ENCODE results near the gene MAP4K4. TPM values are rescaled to one million over a fixed set of nuclear protein-coding genes. Genes with fewer than 3 reads are reported as not detected.

MAP4K4 gene
- total and polyA plus RNA-seq, 2 of the 13 experiments (the other 11 are each of a cell fraction or from before 2014, with no cell fraction given), result 105 to 264 TPM

DNA sequence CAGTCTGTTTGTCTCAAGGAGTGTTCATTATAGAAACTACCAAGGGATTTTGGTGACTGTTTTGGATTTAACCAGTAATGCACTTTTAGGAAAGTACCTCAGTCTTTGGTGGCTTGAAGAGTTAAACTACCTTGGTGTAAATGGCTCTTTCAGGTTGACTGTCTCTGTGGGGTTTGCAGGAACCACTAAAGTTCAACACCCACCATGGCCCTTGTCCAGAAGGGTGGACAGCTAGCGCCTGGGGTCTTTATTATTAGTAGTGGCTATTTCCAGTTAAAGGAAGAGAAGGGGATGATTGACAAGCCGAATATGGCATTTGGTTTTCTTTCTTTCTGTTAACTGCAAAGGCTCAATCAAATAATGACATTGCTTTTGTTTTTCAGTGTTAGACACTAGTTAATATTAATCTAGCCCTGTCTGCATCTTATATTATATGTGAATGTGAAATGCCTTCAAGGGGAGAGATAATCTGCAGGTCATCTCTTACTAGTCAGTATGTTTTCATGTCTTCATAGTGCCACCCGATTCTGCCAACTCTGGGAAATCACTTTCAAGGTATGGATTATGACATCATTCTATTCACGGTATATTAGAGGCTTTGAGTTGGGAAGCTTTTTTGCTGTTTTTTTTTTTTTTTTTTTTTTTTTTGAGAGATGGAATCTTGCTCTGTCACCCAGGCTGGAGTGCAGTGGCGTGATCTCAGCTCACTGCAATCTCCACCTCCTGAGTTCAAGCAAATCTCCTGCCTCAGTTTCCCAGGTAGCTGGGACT lies 56.4 kb downstream of the MAP4K4 start:
- ChIA-PET CTCF (ENCODE audit: low intra/inter-chr PET ratio, low total read pairs) (no interaction called here), POLR2A (interaction anchor here (1.1 to 1.4 kb wide), 2 partner anchors 8 to 13 kb away, joined by 3 to 4 read pairs; no protein-coding TSS in a partner anchor)
- H3K4me2 ChIP-seq (ENCODE audit: low read depth, low read length), result 0 out of 2 replicates have a peak overlapping the region, but pooled peaks have one; percentile 58
- TF ChIP-seq RARA (CRISPR knock-in tag; IDR thresholded peaks at IDR 0.05) (no peak), ATF7 (IDR thresholded peaks at IDR 0.05) (peak; percentile 93), ATF7 (CRISPR knock-in tag; IDR thresholded peaks at IDR 0.05) (no peak), RBM22 (optimal IDR thresholded peaks at IDR 0.05; ENCODE audit: low read length) (no peak), NFE2 (CRISPR knock-in tag; IDR thresholded peaks at IDR 0.05) (no peak), MYC (CRISPR knock-in tag; IDR thresholded peaks at IDR 0.05; ENCODE audit: borderline replicate concordance) (no peak), CREB1 (IDR thresholded peaks at IDR 0.05) (0 out of 2 replicates have a peak, but pooled peaks have one; percentile 24), CREB1 (CRISPR knock-in tag; IDR thresholded peaks at IDR 0.05) (no peak), ZNF460 (CRISPR knock-in tag; IDR thresholded peaks at IDR 0.05; ENCODE audit: borderline replicate concordance) (no peak)
- WGBS (ENCODE audit: low lambda C conversion rate), result 86% methylated on average over 5 of the region's 5 CpGs
- H3K9me3 ChIP-seq (ENCODE audit: low read length), result no peaks in the 10 kb centered on the region
- FAIRE-seq (no peak), DNase-seq (ENCODE audit: low spot score) (no peak), ATAC-seq (no peak)
- intact Hi-C loops (cut with micrococcal nuclease; ENCODE audit: unreplicated experiment), result no loop called here
- peak overlapping the region; percentile 30 for H3K27ac ChIP-seq (ENCODE audit: extremely low read length, insufficient read depth, low read length)
- H3K4me3 ChIP-seq (replicated peaks in 1 of 3; ENCODE audit: insufficient read depth in 1 of 3, low read depth in 2 of 3, low read length in 3 of 3), result no peak overlapping the region
- in situ Hi-C loops (cut with HindIII; ENCODE audit: extremely low pct_ligation_motif_present, low pct_unique_long_range_greater_than_20kb), result no loop called here
- no peak overlapping the region for H3K9ac ChIP-seq (ENCODE audit: insufficient read depth, low read depth, low read length)
- H3K27me3 ChIP-seq (ENCODE audit: control insufficient read depth in 1 of 2, insufficient read depth in 2 of 2, low read length in 2 of 2), result no peaks in the 10 kb centered on the region
- H3K36me3 ChIP-seq (replicated peaks in 1 of 2; ENCODE audit: control insufficient read depth in 1 of 2, insufficient read depth in 2 of 2, low read length in 2 of 2), result peaks cover 0 to 3% of the 10 kb centered on the region in 2 experiments; a peak in 1 of 5 replicates
- H2AFZ ChIP-seq (ENCODE audit: low read length), result no peak overlapping the region
- peaks cover 85% of the 10 kb centered on the region for H3K4me1 ChIP-seq (ENCODE audit: insufficient read depth, low read length)
- BruUV-seq (replicated peaks), result no TSS peak
- peaks cover 59% of the 10 kb centered on the region for H4K20me1 ChIP-seq (ENCODE audit: insufficient read depth, low read length)
- H3K79me2 ChIP-seq (ENCODE audit: insufficient read depth, low read length), result peaks cover 81% of the 10 kb centered on the region

DNA sequence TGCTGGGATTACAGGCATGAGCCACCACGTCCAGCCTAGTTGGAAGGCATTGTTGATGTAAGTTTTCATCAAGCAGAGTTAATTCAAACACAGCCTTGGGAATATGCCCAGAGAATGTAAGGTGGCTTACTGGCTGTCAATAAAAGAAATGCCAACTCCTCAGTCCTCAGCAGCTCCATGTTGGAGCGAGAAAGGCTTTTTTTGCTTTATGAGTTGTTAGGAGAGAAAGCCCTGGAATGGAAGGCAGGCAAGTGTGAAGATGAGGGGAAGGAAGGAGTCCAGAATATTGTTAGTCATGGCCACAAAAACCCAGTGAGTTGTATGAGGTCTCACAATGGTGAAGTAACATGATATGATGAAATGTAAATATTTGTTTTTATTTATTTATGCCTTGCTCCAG lies 57.1 kb downstream of the MAP4K4 start:
- DNase-seq (ENCODE audit: low spot score), result no peak
- no peak for TF ChIP-seq ZMYM3 (CRISPR knock-in tag; IDR thresholded peaks at IDR 0.05)
- 0 out of 2 replicates have a peak, but pooled peaks have one; percentile 37 for TF ChIP-seq ZNF790 (CRISPR knock-in tag; IDR thresholded peaks at IDR 0.05; ENCODE audit: borderline replicate concordance)
- no peak for TF ChIP-seq PITX1 (CRISPR knock-in tag; IDR thresholded peaks at IDR 0.05)
- TF ChIP-seq, protein P1, sequence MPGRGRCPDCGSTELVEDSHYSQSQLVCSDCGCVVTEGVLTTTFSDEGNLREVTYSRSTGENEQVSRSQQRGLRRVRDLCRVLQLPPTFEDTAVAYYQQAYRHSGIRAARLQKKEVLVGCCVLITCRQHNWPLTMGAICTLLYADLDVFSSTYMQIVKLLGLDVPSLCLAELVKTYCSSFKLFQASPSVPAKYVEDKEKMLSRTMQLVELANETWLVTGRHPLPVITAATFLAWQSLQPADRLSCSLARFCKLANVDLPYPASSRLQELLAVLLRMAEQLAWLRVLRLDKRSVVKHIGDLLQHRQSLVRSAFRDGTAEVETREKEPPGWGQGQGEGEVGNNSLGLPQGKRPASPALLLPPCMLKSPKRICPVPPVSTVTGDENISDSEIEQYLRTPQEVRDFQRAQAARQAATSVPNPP (CRISPR knock-in tag; IDR thresholded peaks at IDR 0.05), result no peak
- TF ChIP-seq, protein P2, sequence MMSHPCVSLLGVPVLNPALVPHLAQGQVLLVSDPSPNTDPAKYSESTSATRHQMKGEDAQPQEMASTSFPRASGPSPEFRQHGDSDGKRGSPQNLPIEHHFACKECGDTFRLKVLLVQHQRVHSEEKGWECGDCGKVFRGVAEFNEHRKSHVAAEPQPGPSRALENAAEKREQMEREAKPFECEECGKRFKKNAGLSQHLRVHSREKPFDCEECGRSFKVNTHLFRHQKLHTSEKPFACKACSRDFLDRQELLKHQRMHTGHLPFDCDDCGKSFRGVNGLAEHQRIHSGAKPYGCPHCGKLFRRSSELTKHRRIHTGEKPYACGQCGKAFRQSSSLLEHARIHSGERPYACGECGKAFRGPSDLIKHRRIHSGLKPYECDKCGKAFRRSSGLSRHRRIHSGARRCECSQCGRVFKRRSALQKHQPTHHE (CRISPR knock-in tag; IDR thresholded peaks at IDR 0.05; ENCODE audit: borderline replicate concordance), result no peak
- no peak for TF ChIP-seq U2AF1 (optimal IDR thresholded peaks at IDR 0.05; ENCODE audit: low read depth, low read length)

More for the DNA sequence above, 57.1 kb downstream of the MAP4K4 start:
- no peak overlapping the region for H3K9ac ChIP-seq (ENCODE audit: insufficient read depth, low read depth, low read length)
- CTCF ChIA-PET (ENCODE audit: low intra/inter-chr PET ratio, low total read pairs), result no interaction called here
- peaks cover 59% of the 10 kb centered on the region for H4K20me1 ChIP-seq (ENCODE audit: insufficient read depth, low read length)
- H2AFZ ChIP-seq (ENCODE audit: low read length), result no peak overlapping the region
- H3K27me3 ChIP-seq (ENCODE audit: control insufficient read depth in 1 of 2, insufficient read depth in 2 of 2, low read length in 2 of 2), result no peaks in the 10 kb centered on the region
- no TSS peak for BruUV-seq (replicated peaks)
- H3K79me2 ChIP-seq (ENCODE audit: insufficient read depth, low read length), result peaks cover 86% of the 10 kb centered on the region
- in situ Hi-C loops (cut with HindIII; ENCODE audit: extremely low pct_ligation_motif_present, low pct_unique_long_range_greater_than_20kb), result no loop called here
- intact Hi-C loops (cut with micrococcal nuclease; ENCODE audit: unreplicated experiment), result no loop called here
- POLR2A ChIA-PET, result interaction anchor here (1.1 to 1.4 kb wide), 2 partner anchors 9 to 12 kb away, joined by 3 to 4 read pairs; no protein-coding TSS in a partner anchor
- H3K9me3 ChIP-seq (ENCODE audit: low read length), result no peaks in the 10 kb centered on the region
- peak overlapping the region; percentile 36; the same call in 1 of the 2 replicates for H3K4me2 ChIP-seq (ENCODE audit: low read depth, low read length)
- 97% methylated on average over 2 of the region's 2 CpGs for WGBS (ENCODE audit: low lambda C conversion rate)
- H3K36me3 ChIP-seq (replicated peaks in 1 of 2; ENCODE audit: control insufficient read depth in 1 of 2, insufficient read depth in 2 of 2, low read length in 2 of 2), result peaks cover 0 to 3% of the 10 kb centered on the region in 2 experiments; a peak in 1 of 5 replicates
- H3K4me1 ChIP-seq (ENCODE audit: insufficient read depth, low read length), result peaks cover 88% of the 10 kb centered on the region
- no peak for FAIRE-seq
- H3K4me3 ChIP-seq (replicated peaks in 1 of 3; ENCODE audit: insufficient read depth in 1 of 3, low read depth in 2 of 3, low read length in 3 of 3), result no peak overlapping the region
- peak overlapping the region; percentile 41 for H3K27ac ChIP-seq (ENCODE audit: extremely low read length, insufficient read depth, low read length)
- no peak for ATAC-seq
